HuH-7.5 (cell line): ENCODE data around the gene STAT5A.

ENCODE experiments used
- DNase-seq: peaks from one replicate; pipeline ENCODE4 v3.0.0; 2011; ENCODE audit warnings: low spot score

STAT5A gene

DNA sequence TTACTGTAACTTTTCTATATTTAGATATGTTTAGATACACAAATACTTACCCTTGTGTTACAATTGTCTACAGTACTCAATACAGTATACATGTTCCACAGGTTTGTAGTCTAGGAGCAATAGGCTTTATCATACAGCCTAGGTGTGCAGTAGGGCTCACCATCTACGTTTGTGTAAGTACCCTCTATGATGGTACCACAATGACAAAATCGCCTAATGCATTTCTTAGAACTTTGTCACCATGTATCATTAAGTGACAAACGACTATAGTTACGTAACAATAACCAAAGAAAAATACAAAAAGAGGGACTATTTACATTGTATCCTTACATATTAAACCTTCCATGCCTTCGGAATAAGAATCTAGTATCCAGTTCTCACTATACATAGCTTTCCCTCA, 20.1 kb upstream of the STAT5A start:
- no peak for DNase-seq

DNA sequence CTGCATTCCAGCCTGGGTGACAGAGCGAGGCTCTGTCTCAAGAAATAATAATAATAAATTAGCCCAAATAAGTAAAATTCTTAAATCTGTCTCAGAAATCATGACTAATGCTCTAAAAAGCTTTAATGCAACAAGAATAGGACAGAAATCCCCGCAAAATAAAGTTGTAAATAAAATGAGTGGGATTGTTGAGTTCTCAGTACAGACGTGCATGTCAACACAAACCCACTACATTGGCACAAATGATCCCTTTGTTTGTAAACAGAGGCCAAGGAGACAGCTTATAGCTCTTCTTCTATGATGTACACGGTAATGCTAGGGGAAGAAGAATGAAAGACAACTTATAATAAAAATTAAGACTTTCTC, 18.1 kb upstream of the STAT5A start:
- DNase-seq: no peak

DNA sequence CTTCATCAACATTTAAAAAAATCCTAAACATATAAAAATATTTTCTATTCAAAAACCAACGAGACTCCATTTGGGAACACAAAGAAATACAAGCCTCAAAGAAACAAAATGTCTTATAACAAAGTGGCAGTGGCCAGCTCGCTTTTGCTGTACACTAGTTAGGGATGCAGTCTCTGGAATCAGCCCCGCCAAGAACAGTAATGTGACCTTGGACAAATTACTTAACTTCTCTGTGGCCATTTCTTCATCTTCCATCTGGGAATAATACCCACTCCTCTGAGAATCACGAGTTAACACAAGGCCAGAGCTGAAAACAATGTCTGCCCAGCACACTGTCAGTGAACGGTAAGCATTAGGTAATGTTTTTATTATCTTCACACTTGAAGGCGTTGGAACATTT, 17.7 kb upstream of the STAT5A start:
- DNase-seq: no peak

DNA sequence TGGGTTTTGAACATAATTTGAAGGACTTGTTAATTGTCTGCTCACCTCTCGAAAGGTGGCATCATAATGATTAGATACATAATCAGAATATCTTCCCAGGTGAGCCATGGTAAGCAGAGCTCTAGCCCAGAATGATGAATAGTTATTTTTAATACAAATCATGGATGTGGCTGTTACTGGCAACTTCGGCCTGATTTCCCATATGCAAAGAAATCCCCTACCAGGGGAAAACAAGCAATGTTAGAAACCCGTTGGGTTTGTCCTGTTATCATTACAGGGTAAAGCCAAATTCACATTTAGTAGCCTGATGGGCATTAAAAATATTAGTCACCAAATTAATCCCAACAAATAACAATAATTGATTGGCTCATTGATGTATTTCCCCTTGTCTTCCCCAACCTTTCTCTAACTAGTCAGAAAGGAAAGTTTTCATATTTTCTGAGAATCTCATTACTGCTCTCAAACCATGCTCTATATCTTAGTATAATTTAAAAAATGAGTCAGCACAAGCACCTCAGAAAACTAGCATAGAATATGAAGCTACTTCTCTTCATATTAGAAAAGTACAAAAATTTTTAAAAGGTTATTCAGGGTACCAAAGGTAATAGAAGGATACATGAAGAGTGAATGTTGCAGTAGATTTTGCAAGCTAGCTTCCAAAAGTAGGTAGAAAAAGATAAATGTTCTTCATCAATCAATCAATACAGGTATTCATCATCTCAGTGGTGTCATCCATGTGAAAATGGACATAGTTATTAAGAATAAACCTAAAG, 17.1 kb upstream of the STAT5A start:
- no peak for DNase-seq

DNA sequence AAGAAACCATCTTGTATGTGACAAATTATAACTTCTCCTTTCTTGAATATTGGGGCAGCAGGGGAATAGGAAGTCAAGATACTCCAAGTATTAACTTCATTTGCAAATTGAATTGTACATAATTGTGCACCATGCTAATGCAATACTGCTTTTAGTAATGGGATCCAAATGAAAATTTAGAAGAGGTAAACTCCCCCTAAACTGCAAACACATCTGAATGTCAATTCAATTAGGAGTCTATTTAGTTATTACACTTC, 16.6 kb upstream of the STAT5A start:
- no peak for DNase-seq

DNA sequence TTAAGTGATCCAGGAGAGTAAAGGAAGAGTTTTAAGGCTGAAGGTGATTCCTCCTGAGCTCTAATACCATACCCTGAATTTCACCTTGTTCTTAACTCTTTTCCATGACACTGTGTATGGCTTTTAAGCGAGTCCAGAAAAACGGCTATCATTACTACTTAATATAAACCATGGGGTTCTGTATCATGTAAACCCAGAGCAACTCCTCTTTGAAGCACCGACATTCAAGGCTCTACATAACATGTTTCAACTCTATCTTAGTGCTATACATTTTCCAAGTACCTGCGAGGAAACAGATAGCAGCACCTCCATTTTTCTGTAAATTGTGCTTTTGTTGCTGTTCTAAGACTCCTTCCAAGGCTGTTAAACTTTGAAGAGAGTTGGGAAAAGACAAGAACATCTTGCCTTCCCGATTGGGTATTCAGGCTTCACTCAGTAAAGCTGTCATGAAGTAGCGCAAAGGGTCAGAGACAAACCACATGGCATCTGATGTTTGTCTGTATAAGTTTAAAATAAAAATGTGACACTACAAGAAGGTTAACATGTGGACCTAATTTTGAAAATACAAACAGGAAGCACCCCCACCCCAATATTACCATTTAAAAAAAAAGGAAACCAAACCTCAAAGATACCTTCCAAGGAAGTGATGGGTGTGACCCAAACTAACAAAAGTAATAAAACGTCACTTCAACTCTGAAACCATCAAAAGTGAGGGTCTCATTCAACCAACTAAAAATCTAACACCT, 16.0 kb upstream of the STAT5A start:
- no peak for DNase-seq

DNA sequence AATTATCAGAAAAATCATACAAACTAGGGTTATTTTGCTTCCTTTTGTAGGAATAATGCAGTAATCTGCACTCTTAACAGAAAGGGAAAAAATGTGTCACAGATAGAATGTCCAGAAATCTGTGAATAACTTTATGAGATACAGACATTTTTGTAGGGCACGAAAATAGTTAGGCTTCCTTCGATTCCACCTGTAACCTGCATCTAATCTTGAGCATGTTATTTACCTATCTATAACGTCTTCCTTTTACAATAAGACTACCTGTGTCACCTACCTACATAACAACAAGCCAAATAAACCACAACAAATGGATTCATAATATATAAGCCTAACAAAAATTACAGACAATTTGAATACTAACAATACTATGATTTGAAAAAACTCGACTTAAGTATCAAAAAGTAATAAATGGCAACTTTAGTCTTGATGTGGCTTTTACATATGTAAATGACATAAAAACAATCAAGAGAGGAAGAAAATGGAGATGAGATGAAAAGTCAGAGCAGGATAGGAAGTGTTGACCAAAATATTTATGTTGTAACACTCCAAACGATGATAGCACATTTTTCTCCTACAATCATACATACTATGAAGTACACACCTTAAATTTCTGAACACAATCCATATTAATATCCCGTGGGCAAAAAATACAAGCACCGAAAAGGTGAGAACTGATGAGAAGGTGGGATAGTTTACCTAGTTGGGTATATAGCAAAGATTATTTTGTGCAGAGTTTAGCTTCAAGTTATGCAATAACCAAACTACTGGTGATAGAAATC, 14.6 kb upstream of the STAT5A start:
- DNase-seq: no peak

DNA sequence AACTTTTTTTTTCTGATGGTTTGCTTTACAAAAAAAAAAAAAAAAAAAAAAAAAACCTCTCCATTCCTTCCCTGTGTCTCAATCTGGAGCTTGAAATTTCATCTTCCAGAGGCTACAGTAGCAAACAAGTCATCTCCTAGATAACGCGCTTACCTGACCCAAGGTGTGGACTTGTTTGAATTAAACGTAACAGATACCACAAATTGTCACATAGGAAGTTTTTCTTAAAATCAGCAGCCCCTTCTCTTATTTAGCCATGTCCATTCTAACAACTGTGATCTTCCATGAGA, 14.1 kb upstream of the STAT5A start:
- no peak for DNase-seq

DNA sequence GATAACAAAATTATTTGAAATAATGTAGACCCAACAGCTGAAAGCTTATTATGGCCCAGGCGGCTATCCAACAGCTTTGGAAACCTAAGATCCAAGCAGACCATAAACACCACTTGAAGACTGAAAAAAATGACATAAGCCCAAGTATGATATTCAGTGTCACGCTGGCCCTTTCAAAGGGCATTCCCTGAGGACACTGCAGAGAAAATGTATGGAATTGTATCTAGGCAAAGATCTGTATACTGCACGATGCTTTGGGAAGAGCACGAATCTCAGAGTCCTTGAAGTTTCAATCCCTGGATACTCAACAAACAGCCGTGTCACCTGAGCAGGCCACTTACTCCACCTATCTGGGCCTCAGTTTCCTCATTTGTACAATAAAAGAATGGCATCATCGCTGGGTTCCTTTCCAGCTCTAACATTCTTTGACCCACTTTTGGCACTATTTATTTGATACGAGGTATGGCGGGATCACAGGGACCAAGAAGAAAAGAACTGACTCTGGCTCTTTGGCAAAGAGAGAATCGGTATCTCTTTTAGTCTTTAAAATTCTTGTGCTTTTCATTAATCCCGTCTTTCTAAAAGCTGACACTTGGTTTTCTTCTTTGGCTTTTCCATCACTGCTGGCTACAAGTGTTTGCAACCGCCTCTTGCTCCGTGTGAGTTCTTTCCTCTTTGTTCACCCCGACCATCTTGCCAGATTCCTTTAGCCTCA, 13.3 kb upstream of the STAT5A start:
- DNase-seq: no peak

DNA sequence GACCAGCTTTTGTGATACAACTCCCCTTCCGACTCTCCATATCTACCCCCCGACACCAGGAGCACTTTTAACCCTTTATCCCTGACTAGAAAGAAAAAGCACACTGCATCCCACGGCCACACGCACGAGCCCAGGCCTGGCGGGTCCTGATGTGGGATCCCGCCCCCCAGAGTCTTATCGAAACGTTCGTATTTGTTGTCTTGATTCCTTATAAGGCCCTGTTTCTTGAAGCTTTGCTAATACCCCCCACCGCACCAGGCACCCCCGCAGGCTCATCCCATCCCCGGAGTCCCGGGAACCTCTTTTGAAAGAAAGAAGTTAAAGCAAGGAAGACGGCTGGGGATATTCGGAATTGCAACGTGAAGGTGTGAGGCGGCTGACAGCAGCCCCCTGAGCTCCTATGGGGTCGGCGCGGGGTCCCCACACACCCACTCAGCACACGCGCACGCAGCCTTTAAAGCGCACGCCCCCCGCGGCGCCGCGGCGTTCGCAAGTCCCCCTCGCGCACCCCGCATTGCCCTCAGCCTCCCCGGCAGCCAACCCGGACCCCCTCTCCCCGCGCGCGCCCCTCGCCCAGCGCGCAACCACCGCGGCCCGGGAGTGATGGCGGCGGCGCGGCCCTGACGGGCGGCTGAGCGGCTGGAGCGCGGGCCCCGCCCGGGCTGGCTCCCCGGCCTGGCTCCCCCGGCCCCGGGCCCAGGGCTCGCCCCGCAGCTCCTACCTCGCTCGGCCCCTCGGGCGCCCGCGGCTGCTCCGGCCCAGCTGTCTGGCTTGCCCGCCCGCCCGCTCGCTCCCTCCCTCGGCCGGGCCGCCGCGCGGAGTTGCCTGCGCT, 12.6 kb upstream of the STAT5A start:
- DNase-seq: no peak

DNA sequence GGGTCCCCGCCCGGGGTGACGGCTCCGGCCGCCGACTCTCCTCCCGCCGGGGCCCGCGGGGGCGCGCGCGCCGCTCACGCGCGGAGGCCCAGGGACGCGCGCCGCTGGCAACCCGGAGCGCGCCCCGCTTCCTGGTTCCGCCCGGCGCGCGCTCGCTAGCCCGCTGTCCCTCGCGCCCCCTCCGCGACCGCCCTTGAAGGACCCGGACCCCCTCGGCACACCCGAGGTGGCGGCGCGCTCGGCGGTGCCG, 12.0 kb upstream of the STAT5A start, which contains the start of gene STAT5B:
TSS of gene STAT5B (minus strand) at position 33 of the 250 bp plus-strand sequence. CDS start 44,264 bp downstream, outside the sequence.
- DNase-seq: peak; percentile 83

DNA sequence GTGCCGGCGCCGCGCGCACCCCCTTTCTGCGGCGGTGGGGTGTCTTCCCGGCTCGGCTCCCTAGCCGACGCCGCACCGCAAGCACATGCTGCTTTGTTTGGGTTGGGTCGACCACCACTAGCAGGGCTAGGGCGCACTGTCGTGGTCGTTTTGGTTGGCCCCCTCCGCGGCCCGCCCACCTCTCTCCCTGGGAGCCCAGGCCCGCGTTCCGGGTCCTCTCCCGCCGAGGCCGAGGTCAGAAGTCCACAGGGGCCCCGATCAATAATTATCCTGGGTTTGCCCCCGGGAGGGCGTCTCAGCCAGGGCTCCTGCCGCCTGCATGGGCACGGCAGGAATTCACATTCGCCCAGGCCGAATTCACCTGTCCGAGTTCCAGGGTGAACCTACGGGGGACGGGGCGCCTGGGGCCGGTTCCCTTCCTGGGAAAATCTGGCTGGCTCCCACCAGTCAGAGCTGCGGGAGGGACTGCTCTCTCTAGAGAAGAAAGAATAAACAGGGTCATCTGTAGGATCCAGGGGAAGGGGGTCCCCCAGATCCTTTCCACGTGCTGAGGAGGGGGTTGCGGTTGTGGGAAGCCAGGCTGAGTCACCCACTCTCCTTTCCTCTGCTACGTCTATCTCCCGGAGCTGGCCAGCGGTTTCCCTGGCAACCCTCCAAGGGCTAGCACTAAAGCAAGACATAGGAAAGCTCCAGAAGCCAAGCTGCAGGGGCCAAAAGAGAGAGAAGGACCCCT, 11.5 kb upstream of the STAT5A start:
- DNase-seq: peak; percentile 73

DNA sequence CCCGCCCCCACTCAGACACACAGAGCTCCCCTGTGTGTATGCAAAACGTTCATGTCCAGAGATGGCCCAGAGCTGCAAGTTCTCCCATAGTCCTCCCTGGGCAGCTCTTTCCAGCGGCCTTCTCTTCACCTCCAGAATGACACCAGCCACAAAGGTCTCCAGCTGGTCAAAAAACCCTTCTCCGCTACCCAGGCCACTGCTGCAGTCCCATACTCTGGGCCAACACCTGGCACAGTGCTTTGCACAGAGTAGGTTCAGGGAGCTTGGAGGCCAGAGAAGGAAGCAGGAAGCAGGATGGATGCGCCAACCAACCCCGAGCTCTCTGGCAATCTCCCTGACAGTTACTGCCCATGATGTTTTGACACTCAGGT, 11.0 kb upstream of the STAT5A start:
- DNase-seq: no peak

DNA sequence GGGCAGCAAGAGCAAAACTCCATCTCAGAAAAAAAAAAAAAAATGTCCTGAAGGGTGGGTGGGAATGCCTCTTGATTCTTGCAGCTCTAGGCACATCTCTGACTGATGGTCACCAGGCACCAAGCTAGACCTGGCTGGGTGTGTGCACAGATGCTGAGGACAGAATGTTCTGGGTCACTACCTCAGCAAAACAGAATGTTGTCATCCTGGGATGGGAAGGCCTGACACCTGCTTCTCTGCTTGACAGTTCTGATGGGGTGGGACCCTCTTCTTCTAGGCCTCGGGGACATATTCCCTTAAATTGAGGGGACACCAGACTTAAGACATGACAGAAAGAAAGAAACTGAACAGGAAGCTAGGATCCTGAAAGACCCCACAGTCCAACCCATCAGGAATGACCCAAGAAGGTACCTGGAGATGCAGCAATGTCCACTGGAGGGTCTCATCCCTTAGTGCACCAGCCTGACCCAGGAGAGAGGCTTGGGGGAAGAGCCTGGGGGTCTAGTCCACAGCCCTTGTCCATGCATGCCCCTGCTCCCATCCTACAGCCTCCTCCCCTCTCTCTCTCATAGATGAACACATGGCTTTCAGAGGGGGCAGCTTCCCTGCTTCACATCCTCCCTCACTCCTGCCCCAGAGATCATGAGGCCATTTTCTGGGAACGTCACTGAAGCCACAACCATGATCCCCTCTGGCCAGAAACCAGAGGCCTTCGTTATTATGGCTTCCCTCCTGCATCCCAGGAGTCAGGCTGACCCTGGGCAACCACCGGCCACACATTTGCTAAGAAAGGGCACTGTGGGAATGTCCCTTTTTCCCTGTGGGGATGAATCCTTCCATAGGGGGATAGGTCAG, 8.3 kb upstream of the STAT5A start:
- no peak for DNase-seq

DNA sequence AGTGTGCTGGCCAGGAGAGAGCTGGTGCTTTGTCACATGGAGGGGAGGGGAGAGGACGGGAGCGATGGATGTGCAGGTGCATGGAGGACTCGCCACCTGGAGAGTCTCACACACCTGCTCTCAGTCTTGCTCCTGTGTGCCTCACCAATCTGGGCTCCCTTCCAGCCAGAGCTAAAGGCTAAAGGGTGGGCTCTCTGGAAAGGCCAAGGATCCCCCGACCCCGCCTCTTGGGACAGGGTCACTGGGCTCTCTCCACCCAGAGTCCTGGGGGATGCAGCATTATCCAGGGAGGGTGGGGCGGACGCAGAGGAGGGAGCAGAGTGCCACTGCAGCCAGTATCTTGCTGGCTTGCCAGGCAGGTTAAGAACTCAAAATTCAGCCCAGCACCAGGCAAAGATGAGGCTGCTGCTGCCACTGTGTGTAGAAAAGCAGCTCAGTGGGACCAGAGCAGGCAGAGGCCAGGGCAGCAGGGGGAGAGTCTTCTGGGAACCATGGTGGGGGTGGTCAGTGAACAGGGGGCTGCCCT, 6.7 kb upstream of the STAT5A start:
- no peak for DNase-seq

DNA sequence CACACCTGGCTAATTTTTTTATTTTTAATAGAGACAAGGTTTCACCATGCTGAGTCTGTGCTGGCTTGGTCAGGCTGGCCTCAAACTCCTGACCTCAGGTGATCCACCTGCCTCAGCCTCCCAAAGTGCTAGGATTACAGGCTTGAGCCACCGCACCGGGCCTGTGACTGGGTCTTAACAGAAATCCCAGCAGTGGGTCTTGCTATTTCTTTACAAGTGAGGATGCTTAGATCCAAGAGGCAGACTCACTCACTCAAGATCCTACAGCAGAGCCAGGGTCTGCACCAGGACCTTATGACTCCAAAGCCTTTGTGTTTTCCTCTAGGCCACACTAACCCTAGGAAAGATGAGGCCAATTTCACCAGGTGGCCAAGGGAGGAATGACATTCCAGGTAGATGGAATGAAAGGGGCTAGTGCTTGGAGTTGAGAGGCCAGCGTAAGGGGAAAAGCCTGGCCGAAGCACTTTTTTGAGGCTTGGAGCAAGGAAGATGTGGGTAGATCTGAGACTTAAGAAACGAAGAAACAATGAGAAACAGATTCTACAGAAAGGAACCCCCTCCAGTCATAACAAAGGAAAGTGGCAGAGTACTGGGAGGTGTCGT, 5.7 kb upstream of the STAT5A start:
- no peak for DNase-seq

DNA sequence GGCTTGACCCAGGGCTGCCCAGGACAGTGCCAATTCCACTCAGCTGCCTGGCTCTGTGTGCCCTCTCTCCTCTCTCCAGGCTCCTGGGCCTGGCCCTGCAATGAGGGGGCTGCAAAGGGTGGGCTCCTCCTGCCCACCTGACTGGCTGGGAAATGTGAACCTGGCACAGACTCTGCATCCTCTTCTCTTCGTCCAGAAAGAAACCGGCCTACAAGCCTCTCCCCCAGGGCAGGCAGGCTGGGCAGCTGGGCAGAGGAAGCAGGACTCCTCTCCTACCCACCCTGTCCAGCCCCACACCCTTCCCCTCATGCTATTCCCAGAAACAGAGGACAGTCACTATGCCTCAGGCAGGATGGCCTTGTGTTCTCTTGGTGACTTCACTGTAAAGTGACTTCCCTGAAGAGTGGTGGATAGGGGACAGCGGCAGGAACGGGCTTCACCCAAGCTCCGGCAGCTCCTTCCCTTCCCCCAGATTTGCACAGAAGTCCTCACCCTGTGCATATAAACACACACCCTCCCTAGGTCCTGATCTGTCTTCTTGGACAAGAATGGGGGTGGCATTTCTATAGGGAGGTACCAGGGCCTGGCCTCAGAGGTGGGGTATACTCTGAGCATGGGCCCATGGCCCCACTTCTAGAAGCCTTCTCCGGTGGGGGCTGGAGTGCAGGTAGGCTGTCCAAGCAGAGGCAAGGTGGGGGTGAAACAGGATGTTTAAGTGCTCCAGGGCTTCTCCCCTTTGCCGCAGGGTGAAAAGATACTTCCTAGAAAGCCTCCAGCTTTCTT, 4.9 kb upstream of the STAT5A start:
- no peak for DNase-seq

DNA sequence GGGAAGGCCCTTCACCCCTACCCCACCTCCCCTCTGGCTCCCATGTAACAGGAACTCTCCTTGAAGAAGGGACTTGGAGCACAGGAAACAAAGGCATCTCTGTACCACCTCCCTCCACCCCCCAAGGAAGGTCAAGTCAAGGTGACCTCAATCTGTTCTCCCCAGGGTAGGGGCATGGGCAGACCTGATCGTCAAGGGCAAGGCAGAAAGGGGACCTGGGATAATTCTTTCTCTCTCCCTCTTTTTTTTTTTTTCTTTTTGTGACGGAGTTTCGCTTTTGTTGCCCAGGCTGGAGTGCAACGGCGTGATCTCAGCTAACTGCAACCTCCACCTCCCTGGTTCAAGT, 4.3 kb upstream of the STAT5A start:
- no peak for DNase-seq

DNA sequence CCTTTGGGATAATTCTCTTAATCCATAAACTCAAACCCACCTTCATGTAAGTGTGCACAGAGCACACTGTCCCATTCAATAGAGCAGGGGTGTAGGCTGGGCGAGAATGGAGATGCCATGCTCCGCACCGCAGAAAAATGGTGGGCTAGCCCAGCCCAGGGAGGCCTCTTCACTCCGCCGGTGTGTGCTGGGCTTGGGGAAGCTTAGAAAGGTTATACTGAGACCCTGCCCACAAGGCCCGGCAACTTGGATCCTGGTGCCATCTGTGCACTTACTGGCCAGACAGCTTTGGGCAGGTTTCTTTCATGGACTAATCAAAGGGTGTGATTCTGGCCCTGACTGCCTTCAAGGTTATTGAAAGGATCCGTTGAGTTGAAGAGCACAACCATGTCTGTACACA, 3.7 kb upstream of the STAT5A start:
- DNase-seq: no peak
